Germinal center (tissue), 1 donor: ENCODE data around the gene MZT2B.
"Not testable (repeated sequence)": the region's sequence is repeated elsewhere in the genome, so short reads cannot be mapped to it uniquely, and the experiment has no call there.

Experiments used
- DNase-seq: peaks from one replicate; pipeline ENCODE4 v3.0.0; 2012; ENCODE audit warnings: mixed read lengths, low spot score

MZT2B gene

DNA sequence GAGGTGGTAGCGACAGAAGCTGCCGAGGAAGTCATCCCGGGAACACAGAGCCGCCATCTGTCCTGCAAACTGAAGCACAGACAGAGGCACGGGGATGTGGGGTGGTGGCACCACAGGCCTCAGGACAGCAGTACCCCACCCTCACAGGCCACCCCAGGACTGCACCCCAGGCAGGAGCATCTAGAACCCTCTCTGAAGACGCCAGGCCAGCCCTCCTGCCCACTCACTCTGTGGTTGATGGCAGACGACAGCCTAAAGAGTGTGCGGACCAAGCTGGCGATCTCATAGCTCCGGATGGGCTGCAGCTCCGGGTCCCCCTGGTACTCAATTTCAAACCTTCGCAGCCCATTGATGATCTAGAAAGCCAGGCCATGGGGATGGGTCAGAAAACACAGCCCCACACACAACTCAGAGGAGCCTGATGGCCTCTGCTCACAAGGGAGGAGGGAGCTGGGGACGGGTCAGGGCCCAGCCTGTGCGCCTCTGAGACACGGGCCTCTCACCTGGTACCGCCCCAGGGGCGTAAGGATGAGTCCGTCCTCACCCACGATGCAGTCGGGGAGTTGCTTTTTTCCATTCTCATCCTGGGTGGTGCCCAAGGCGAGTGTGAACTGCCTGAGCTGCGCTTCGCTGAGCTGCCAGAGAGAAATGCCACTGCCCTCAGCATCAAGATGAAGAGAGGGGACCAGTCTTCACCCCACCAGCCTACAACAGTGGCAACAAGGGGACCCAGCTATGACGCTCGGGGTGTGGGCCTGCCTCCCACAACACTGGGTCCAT is 29.1 kb upstream of the MZT2B start:
- DNase-seq: no peak

DNA sequence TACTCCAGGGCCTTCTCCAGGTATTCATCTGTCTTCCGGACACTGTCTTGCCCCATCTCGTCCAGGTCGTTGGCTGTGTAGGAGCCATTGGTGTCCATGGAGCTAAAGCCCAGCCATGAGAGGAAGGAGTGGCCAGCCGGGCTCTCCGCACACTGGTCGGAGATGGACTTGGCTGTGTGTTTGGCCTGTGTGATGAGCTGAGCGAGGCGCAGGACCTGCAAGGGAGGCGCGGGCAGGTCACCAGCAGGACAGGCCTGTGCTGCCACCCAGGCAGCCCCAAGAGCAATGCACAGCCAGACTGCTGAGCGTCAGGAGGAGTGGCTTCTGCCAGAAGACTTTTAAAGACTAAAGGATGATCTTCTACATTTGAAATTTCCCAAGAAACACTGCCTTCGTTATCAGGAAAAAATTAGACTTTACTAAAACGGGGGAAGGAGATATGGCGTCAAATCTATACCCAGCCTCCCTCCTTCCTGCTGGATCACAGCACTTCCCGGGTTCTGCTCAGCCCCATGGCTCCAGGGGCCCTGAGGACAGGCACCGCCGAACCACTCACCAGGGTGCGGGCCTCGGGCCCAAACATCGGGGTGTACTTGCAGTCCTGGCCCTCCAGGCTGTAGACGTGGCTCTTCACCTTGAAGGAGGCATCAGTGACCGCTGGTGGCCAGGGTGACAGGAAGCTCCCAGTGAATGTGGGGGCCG is 28.2 kb upstream of the MZT2B start:
- DNase-seq: not testable (repeated sequence)

DNA sequence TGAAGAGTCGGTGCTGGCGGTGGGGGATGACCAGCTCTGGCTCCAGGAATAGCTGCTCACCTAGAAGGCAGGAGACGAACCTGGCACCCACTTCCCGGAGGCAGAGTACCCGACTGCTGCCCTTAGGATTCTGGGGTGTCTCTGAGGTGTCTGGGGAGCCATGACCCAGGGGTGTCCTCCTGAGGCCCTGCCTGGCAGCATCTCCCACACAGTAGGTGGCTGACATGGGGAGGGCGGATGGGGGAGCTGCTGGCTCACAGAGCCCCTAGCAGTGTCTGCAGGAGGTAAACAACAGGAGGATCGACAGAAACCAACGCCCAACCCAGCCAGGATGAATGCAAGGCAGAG is 27.7 kb upstream of the MZT2B start:
- not testable (repeated sequence) for DNase-seq

DNA sequence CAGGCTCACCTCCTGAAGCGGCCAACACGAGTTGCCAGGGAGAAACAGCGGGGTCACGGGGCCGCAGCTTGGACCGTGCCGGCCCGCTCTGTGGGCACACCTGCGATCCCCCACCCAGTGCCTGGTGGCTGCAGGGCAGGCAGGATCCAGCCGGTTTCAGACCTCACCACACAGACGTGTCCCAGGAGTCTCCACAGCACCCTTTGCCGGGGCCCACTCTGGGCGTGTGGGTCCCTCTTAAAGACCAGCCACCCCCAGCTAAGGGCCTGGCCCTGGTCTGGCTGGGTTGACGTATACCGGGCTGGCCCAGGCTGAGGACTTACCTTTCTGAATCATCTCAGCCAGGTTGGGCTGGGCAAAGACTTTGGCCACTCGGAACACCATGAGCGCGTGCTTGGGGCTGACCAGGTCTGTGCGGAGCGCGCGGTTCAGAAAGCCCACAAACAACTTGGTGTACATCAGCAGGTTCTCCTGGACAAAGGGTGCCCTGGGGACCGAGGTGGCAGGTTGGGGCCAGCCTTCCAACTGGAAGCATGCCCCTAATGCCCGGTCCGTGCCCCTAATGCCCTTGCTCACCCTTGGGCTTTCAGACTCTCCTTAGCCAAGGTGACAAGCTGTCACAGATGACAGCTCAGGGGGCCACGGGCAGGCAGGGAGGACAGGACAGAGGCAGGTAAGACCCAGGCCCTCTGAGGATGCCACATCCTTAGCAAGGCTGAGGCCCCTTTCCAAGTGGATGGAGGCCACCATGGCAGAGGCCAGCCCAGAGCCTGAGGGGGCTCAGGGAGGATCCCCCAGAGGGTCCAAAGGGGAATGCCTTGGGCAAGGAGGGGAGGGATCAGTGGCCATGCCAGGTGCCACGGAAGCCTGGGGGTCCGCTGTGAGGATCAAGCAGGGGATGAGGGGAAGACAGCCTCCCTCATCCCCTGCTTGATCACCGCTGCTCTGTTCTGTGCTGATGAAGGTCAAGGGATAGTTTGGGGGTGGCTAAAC is 27.0 kb upstream of the MZT2B start:
- no peak for DNase-seq

DNA sequence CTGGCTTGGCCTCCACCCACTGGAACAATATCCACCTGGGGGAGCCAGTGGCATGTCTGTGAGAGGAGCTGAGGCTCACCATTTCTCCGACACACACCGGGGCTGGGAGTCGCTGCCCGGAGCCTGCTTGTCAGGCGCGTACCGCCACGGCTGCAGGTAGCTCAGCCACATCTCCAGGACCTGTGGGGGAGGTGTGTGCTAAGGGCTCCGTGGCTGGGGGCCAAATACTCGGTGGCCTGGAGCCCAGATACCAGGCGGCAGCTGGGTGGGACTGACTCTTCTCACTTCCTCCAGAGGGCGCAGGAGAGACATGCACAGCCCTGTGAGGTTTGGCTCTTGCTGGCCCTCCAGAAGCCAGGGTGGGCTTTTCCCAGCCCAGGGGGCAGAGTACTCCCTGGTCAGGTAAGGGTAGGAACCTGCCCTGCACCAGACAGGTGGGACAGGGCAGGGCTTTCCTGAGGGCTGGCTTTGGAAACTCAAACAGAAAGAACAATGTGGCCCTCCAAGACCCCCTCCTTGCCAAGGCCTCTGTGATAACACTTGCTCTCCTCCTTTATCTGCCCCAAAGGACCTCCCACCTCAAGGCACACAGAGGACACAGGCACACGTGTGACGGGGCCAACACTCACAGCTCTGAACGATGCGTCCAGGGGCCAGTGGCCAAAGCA is 26.0 kb upstream of the MZT2B start:
- peak; percentile 35 for DNase-seq

DNA sequence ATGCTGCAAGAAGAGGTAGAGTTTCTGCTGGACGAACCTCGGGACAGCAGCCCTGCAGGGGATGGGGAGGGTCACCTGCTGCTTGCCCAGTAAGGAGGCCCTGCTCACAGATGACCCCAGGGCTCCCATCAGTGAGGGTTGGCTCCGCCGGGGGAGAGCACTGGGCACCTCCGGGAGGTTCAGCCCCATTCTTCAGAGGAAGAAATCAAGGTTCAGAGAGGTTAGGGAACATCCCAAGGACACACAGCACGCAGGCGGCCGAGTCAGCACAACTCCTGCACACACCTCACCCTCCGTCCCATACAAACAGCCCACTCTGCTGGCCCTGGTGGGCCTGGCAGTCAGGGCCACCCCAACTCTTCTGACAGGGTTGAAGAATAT is 25.4 kb upstream of the MZT2B start:
- no peak for DNase-seq

DNA sequence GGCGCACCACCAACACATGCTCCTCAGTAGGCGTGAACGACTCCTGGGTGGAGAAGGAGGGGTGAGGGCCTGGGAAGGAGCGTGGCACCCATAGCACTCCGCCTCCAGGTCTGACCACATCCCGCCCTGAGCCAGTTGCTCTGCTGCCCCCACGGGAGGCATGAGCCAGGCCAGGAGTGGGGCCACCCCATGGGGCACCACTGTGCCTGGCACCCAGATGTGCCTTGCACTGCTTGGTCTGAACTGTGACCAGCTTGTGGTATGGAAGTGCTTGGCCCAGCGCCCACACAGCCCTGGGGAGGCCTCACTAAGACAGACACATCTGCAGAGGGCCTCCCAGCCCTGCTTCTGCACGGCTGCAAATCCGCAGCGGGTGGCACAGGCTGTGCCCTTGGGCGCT is 24.7 kb upstream of the MZT2B start:
- peak; percentile 32 for DNase-seq

DNA sequence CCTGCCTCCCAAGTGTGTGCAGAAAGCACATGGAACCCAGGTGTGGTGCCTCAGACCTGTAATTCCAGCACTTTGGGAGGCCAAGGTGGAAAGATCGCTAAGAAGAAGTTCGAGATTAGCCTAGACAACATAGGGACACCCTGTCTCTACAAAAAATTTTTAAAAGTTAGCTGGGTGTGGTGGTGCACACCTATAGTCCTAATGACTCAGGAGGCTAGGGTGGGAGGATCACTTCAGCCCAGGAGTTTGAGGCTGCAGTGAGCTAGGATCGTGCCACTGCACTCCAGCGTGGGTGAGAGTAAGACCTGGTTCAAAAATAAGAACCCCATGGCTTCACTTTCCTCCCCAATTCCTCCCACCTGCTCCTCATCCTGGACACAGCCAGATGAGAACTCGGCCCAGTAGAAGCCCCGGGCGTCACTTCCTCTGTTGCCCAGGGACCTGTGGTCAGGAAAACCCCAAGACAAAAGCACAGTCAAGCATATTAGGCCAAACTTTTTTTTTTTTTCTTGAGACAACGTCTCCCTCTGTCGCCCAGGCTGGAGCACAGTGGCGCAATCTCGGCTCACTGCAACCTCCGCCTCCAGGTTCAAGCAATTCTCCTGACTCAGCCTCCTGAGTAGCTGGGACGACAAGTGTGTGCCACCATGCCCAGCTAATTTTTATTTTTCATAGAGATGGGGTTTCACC is 24.1 kb upstream of the MZT2B start:
- peak; percentile 35 for DNase-seq

DNA sequence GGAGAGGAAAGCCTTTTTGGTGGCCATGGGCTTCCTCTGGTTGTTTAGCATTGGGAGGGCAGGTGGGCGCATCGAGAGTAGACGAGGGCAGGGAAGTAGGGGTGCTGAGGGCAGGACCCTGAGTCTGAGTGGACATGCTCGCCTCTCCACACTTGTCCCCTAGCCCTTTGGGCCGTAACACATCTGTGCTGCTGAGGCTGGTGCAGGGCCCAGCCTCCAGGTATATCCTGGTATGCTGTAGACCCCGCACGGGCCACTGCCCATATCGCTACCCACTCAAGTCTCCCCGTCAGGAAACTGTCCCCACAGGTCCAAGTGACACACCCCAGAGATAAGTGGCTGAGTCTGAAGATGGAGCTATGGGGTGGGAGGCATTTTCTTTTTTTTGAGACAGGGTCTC is 23.4 kb upstream of the MZT2B start:
- DNase-seq: no peak

DNA sequence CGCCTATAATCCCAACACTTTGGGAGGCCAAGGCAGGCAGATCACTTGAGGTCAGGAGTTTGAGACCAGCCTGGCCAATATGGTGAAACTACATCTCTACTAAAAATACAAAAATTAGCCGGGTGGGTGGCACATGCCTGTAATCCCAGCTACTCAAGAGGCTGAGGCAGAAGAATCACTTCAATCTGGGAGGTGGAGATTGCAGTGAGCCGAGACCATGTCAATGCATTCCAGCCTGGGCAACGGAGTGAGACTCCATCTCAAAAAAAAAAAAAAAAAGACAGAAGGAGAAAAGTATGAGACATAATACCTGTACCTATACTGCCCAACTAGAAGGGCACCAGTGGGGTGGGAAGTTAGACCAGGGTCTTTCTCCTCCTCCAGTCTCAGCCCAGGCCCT is 22.7 kb upstream of the MZT2B start:
- DNase-seq: not testable (repeated sequence)

DNA sequence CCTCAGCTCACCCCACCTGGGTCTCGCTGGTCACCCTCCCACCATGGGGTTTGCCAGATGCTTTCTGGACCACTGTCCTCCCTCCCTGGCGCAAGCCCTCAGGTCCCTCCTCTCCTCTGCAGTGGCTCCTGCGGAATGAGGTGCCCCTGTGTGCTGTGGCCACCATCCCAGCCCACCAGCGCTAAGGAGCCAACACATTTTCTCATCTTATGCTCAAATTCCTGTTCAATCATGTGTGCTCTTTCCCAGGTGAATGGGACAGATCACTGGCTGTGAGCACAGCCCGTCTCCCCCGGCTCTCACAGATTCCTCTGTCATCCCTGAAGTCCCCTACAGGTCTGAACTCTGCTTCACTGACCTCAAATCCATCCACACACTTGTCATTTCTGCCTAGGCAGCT is 21.9 kb upstream of the MZT2B start:
- no peak for DNase-seq

DNA sequence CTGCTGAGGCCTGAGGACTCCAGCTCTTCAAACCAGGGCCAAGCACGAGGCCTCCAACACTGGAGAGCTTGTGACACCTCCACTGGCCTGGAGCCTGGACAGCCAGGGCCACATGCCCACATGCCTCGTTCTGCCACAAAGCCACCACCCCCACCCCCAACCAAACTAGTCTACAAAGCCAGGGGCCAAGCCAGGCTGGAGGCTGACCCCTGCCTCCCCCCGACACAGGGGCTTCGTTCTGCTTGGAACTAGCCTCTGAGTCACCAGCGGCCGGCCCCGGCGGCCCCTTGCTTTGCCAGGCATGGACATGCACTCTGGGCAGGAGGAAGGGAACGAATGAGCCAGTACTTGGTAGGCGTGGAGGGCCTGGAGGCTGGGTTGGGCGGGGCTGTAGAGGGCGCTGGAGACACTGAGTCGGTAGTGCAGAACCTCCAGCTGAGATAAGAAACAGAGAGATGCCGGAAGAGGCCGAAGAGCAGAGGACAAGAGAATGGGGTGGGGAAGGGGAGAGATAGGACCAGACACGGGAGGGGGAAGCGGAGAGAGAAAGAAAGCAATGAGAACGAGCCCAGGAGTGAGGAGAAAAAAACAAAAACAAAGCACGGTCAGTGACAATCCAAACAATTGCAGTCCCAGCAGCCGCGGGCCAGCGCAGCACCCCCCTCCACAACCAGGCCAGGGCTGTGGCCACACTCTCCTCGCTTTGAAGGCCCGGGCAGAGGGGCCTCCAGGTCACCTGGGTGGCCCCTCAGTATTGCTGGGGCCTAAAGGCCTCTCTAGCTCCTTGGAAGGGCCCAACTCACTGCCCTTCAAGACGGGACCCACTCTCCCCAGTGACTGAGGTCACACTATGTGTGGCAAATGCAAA is 21.0 kb upstream of the MZT2B start:
- not testable (repeated sequence) for DNase-seq

DNA sequence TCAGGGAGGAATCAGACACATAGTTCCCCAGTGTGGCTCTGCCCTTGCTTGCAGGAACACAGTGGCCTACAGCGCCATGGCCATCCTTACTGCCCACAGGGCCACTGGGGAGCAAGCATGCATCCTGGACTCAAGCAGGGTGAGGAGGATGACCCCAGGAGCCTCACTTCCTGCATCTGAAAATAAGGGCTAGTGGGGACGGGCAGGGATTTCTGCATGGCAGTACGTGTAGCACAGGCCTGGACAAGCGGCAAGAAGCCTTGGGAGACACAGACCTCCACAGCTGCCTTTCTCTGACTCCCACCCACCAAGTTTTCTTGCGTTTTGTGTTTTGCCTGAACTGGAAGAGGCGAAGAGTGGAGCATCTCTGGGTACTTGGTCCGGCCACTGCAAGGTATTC is 19.6 kb upstream of the MZT2B start:
- DNase-seq: not testable (repeated sequence)

DNA sequence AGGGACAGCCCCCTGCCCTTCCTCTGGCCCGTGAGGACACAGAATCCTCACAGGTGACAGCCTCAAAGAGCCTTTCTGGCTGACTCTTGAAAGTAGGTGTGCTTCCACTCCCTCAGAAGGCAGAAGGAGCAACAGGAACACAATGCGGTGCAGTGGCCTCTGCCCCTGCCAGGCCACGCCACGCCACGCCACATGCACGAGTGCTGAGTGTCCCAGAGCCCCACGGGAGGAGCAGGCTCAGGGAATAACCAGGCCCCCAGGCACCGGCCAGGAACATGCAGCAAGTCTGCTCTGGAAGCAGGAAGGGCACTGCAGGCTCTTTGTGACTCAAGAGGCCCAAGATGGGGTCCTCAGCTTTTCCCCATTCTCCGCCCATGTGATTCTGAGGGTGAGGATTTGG is 19.1 kb upstream of the MZT2B start:
- DNase-seq: no peak

DNA sequence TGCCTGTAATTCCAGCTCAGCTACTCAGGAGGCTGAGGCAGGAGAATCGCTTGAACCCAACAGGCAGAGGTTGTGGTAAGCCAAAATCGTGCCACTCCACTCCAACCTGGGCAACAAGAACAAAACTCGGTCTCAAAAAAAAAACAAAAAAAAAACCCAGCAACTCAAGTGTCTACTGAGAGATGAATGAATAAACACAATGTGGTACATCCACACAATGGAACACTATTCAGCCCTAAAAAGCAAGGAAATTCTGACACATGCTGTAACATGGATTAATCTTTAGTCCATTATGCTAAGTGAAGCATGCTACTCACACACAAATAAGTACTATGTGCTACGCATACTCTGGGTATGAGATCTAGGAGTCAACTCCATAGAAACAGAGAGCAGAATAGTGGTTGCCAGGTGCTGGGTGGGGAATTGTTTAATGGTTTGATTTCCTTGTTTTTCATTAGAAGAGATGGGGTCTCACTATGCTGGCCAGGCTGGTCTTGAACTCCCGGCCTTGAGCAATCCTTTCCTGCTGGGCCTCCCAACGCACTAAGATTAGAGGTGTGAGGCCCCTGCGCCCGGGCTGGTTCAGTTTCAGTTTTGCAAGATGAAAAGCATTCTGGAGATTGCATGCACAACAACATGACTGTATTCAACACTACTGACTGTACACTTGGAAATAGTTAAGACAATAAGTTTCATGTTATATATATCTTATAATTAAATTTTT is 16.6 kb upstream of the MZT2B start:
- no peak for DNase-seq

DNA sequence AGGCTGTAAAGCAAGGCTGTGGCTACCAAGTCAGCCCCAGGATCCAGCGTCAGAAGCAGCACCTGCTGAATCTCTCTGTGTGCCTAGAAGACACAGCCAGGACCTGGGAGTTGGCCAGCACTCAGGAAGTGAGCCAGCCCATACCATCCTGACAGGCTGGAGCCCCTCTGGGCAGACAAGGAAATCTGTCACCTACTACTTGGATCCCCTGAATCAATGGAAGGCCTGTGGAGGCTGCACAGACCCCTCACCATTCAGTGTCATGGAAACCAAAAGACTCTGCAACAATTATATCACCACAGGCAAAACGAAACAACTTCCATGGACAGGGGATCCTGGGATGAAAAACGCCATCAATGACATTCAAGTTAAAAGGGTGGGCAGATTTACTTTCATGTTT is 15.5 kb upstream of the MZT2B start:
- DNase-seq: not testable (repeated sequence)

DNA sequence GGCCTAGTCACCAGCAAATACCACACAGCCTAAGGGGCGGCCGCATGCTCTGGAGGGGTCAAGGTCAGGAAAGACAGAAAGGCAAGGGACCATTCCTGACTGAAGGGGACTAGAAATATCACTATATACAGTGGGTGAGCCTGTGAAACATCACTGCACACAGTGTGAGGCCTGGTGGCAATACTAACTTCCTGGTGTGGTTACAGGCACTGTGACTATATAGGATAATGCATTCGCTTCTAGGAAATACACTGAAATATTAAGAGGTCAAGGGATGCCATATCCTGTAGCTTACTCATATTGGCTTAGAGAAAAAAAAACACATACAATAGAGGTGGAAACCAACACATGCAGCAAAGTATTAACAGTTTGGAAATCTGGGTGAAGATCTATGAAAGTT is 12.9 kb upstream of the MZT2B start:
- DNase-seq: not testable (repeated sequence)

DNA sequence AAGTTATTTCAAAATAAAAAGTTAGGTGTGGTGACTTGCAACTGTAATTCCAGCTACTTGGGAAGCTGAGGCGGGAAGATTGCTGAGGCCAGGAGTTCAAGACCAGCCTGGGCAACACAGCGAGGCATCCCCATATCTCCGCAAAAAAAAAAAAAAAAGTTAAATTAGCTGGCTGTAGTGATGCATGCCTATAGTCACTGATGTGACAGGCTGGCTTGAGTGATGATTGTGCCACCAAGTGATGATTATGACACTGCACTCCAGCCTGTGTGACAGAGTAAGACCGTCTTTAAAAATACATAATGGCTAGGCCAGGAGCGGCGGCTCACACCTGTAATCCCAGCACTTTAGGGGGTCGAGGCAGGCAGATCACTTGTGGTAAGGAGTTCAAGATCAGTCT is 12.2 kb upstream of the MZT2B start:
- DNase-seq: no peak

DNA sequence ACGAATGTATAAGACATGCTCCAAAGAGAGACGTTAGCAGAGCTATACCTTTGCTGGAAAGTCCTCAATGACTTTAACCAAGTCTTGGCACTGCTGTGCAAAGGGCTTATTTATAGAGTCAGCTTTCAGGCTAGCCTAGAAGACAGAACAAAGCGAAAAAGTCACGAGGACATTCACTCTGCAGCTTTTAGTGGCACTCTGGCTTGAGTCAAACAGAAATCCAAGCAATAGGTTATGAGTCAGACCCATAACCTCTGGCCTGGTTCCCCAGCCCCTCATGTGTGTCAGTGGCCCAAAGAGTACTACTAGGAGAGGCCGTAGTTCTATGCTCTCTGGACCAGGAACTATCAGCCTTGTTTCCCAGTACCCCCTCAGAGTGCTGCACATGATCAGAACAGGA is 7.2 kb upstream of the MZT2B start:
- DNase-seq: not testable (repeated sequence)
